HG02571 (cell line): Measurements from ENCODE around the gene PLK3.
"Not testable (repeated sequence)": the region's sequence is repeated elsewhere in the genome, so short reads cannot be mapped to it uniquely, and the experiment has no call there.

ENCODE experiments used
- ATAC-seq: cut with Tn5 transposase; IDR thresholded peaks from one replicate; pipeline ENCODE4 v1.9.1; 2021; ENCODE audit warnings: mild to moderate bottlenecking, moderate library complexity; ENCODE audit not compliant: unreplicated experiment

PLK3 gene

DNA sequence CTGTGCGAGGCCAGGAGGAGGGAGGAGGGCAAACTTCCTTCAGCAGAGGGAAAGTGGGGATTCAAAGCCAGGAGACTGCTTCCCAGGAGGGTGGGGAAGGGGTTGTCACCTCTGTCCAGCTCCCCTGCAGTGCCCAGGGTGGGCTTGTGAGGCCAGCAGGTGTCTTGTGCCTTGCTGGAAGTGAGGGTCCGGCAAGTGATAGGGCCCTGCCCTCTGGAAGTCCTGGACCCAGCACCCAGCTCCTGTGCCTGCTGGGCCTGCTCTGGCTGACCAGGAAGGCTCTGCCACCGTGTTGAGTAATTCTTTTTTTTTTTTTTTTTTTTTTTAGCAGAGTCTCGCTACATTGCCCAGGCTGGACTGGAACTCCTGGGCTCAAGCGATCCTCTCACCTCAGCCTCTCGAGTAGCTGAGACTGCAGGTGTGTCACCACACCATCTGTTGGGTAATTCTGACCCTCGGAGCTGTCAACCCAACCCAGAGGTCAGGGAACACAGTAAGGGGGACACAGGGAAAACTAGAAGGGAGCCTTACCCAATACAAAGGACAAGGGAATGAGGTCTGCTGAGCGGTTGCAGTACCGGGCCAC, 13.2 kb upstream of the PLK3 start:
- ATAC-seq, result no peak

DNA sequence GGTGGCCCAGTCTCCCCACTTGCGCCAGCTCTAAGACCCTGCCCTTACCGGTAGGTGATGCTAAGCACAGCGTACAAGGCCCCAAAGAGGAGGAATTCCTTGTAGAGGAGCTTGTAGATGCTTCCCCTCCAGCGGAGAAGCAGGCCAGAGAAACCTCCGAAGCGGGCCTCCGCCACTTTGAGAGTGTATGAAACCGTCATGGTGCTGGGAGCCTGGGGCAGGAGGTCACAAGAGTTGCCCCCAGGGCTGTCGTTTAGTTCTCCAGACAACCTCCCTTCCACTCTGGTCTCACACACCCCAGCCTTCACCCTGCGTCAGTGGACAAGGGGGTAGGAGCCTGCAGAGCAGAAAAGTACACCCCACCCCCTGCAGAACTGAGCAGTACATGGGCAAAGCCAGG, 12.7 kb upstream of the PLK3 start:
- ATAC-seq, result no peak

DNA sequence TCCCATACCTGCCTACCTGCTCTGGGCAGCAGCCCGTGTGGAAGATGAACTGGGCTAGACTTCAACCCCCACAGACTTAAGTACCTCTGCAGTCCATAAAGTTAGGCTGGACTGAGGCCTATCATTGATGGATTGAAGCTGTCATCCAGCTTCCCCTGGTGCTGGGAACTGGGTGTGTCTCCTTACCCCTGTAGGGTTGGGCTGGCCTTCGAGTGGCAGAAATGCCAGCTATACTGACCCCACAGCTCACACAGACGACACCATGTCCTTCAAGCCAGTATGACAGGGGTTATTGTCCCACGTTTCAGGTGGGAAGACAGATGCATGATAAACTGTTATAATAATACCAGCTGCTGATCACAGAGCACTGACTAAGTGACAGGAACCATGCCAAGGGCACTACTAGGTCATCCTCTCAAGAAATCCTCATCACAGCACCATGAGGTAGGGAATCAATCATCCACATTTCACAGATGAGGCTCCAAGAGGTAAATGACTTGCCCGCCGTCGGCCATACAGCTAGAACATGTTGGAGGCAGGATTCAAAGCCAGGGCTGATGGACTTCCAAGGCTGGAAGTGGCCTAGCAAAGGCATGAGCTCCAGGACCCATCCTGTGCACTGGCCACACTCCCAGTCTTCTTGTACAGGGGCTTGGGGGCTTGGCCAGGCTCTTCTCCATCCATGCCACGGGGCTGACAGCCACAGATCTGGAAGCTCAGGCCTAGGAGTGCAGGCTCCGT, 11.9 kb upstream of the PLK3 start, which contains the start of gene BEST4:
Gene BEST4 (minus strand): TSS at position 51 of the 741 bp plus-strand sequence. CDS start 465 bp downstream, outside the sequence.
- no peak for ATAC-seq

DNA sequence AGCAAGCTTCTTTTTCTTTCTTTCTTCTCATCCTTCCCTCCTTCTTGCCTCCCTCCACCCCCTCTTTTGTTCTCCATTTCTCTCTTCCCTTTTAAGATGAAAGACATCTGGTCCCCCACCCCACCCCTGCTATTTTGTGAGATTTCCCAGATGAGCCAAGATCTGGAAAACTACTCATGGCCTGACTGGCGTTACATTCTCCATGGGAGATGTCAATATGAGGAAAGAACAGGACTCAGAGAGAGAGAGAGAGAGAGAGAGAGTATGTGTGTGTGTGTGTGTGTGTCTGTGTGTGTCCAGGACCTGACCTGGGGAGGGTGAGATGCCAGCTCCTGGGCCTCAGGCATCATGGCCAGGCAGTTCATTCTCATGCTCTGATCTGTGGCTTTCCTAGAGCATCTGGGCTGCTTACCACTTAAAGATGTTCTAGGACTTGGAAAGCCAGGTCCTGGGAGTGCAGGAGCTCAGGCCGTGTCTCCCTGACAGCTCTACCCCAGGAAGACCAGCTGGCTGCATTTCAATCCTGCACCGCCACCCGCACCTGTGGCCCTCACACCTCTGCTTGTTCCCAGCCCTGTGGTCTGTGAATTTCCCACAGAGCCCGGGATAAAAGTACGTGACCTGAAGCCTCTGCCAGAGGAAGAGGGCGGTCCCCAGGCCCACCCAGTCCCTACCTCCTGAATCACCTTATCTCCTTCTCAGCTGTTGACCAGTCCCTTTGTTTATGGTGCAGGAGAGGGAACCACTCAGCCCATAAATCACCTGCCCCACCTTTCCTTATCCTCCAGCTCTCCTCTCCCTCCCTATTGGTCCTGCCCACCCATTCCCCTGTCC, 9.0 kb upstream of the PLK3 start:
- no peak for ATAC-seq

DNA sequence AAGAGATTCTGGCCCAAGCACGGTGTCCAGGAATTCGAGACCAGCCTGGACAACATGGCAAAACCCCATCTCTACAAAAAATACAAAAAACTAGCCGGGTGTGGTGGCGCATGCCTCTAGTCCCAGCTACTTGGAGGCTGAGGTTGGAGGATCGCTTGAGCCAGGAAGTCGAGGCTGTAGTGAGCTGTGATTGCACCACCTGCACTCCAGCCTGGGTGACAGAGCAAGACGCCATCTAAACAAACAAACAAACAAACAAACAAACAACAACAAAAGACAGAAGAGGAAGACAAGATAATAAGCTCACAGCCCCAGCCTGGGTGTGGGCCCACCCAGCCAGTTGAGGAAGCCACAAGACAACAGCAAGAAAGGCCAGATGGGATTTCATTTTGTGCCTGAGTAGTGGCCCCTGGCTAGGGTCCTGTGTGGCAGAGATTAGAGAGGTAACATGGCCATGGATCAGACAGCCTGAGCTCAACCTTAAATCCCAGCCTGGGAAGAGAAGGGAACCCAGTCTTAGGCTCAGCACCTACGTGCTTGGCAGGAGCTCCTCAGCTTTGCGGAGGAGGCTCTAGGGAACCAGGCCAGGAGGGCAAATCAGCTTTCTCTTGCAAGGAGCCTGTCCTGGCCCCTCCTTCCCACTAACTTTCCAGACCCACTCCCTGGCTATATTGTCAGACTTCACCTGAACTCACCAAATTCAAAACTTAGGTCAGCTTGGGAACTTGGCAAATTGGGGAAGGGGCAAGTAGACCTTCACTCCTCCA, 7.3 kb upstream of the PLK3 start:
- ATAC-seq, result no peak

DNA sequence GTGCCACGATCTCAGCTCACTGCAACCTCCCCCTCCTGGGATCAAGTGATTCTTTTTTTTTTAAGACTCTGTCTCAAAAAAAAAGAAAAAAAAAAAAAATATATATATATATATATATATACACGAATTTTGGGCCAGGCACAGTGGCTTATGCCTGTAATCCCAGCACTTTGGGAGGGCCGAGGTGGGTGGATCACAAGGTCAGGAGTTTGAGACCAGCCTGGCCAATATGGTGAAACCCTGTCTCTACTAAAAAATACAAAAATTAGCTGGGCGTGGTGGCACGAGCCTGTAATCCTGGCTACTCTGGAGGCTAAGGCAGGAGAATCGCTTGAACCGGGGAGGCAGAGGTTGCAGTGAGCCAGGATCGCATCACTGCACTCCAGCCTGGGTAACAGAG, 2.3 kb upstream of the PLK3 start:
- not testable (repeated sequence) for ATAC-seq

DNA sequence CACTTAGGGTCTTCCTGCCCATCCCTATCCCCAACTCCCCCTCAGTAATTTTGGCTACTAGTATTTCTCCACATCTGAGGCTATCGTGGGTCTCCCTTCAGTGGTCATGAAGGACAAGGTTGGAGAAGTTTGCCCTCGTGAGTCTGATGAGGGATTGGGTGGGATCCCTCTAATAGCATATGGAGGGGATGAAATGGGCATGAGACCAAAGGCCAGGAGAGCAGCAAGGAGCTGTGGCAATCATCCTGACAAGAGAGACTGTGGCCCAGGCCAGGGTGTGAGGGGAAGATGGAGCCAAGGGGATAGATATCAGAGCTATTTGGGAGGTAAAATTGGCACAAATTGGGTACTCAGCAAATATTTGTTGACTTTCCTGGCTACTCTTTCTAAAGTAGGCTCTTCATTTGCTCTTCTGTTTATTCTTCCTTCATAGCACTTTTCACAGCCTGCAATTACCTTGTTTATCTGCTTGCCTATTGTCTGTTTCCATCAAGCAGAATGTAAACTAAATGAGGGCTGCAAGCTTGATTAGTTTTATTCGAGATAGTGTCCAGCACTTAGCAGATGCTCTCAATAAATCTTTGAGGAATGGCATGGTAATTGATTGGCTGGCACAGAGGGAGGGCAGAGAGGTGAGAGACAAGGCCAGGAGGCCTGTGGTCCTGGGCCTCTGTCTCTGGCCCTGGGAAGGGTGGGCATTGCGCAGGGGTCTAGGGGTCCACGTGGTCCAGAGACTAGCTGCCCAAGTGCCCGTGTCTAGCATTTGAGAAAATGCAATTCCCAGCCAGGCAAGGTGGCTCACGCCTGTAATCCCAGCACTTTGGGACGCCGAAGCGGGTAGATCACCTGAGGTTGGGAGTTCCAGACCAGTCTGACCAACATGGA, 1.5 kb upstream of the PLK3 start:
- ATAC-seq, result no peak

DNA sequence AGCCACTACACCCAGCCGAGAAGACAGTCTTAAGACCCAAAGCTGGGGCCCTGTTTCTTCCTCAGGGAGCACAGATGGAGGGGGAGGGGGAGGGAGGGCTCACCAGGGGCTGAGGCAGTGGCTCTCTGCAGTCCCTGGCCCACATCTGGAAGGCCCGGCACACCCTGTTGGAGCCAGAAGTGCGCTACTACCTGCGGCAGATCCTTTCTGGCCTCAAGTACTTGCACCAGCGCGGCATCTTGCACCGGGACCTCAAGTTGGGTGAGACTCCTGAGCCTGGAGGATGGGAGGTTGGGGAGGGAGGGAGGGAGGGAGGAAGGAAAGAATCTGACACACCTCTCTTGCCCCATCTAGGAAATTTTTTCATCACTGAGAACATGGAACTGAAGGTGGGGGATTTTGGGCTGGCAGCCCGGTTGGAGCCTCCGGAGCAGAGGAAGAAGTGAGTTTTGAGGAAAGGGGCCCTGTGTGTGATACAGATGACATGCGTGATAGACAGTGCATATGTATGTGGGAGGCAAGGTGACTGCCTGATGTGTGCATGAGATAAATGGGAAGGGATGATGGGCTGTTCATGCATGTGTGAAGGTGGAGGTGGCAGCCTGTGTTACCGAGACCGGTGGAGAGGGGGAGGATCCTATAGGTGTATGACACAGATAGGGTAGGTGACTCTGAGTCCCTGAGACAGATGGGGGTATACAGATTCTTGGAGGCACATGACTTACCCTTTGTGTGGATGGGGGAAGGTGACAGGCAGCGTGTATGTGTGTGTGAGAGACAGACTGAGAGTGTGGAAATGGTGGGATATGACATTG, 1.5 kb downstream of the PLK3 start:
- ATAC-seq, result no peak

DNA sequence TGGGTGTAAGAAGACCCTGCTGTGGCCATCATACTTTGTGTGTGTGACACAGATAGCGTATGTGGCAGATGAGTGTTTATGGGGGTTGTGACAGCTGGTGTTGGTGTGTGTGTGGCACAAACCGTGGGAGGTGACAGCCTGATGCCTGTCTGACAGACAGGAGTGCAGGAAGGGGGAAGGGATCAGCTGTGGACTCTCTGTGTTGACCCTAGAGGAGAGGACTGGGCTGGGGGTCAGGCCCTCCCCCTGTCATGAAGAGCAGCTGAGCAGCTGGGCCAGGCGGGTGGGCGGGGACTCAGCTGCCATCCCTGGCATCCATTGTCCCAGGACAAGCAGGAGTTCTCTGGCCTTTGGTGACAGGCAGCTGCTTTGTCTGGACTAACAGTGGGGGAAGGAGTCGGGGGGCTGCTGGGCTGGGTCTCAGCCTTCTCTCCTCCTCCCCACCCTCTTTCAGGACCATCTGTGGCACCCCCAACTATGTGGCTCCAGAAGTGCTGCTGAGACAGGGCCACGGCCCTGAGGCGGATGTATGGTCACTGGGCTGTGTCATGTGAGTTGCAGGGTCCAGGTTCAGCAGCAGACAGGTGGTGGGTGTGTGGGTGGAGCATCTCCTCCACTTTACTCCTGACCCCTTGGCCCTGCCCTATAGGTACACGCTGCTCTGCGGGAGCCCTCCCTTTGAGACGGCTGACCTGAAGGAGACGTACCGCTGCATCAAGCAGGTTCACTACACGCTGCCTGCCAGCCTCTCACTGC, 2.3 kb downstream of the PLK3 start:
- ATAC-seq, result no peak

DNA sequence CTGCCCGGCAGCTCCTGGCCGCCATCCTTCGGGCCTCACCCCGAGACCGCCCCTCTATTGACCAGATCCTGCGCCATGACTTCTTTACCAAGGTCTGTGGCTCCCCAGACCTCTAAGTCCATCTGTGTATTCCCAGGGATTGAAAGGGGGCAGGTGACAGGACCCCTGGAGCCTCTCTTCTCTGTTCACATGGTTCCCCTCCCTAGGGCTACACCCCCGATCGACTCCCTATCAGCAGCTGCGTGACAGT, 2.8 kb downstream of the PLK3 start:
- no peak for ATAC-seq

DNA sequence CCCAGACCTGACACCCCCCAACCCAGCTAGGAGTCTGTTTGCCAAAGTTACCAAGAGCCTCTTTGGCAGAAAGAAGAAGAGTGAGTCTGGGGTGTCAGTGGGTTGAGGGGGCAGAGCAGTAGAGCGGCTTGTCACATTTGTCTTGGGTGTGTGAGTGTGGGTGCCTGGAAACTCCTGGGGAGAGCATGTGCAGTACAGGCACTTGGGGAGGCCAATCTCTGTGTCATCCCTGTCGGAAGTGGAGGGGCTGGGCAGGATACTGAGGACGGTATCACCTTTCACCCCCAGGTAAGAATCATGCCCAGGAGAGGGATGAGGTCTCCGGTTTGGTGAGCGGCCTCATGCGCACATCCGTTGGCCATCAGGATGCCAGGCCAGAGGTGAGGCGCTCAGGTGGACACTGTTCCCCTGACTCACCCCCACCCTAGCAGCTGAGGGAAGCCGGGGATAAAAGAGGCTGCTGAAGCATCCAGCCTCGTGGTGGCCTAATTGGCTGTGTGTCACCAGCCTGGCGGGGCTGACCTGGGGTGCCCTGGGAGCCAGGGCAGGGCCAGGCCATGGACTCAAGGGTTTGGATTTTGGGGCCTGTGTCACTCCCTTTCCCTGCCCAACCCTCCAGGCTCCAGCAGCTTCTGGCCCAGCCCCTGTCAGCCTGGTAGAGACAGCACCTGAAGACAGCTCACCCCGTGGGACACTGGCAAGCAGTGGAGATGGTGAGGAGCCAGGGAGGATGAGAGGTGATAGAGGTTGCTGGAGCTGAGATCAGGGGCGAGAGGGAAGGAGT, 3.3 kb downstream of the PLK3 start:
- ATAC-seq, result no peak

DNA sequence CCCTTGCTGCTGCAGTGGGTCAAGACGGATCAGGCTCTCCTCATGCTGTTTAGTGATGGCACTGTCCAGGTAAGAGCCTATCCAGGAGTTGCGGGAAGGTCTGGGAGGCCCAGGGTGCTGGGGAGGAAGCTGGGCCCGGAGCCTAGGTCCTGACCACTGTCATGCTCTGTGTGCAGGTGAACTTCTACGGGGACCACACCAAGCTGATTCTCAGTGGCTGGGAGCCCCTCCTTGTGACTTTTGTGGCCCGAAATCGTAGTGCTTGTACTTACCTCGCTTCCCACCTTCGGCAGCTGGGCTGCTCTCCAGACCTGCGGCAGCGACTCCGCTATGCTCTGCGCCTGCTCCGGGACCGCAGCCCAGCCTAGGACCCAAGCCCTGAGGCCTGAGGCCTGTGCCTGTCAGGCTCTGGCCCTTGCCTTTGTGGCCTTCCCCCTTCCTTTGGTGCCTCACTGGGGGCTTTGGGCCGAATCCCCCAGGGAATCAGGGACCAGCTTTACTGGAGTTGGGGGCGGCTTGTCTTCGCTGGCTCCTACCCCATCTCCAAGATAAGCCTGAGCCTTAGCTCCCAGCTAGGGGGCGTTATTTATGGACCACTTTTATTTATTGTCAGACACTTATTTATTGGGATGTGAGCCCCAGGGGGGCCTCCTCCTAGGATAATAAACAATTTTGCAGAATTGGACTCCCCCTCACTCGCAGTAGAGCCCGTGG, 5.3 kb downstream of the PLK3 start:
- no peak for ATAC-seq

DNA sequence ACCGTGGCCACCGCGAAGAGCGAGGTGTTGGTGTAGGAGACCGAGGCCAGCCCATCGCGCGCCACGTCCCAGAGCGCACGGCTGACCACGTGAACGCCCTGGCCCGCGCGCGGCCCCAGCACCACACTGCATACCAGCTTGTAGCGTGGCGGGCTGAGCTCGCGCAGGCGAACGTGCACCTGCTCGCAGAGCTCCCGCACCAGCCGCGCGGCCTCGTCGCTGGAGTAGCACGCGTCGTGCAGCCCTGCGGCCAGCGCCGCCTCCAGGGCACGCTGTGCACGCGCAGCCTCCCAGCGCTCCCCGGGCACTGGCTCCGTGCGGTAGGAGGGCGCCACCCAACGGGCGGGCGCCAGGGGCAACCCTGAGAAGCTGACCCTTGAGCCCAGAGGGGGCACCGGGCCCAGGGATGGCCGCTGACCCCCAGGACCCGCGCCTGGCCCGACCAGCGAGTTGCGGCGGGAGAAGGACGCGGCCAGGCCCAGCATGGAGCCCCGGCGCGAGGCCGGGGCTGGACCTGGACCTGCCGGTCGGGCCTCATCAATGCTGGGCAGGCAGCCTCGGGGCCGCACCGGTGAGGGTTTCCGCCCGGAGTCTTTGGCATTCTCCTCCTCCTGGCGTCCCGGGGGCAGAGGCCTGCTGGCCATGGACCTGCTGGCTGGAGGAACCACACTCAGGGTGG, 6.0 kb downstream of the PLK3 start:
- ATAC-seq, result no peak

DNA sequence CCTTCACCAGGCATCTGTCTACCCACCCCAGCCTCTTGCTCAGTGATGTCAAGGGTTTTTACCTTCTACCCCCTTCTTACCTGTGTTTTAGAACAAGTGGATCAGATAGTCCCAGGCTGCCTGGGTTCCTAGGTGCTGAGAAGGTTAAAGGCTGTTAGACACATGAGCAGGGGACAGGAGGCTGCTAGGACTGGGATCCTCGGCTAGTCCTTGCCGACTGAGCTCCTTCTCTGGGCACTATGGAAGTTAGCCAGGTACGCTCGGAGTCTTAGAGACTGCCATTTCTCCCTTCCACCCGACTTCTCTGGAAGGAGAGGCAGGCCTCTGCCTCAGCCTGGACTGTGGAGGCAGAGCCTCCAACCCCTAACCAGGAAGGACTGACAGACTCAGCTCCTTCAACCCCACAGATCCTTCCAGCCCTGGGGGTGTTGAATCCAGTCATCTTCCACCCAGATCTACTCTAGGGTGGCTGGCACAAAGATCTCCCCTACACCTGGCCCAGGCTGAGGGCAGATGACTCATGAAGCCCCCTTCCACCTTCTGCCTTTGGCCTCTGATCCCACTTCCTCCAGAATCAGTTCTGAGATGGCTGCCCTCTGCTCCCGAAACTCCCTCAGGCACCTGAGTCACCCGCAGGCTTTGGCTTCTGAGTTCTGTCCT, 6.7 kb downstream of the PLK3 start, which contains the start of gene DYNLT4:
Gene DYNLT4 (minus strand): TSS at position 648 of the 660 bp plus-strand sequence. CDS start 683 bp downstream, outside the sequence.
- no peak for ATAC-seq

DNA sequence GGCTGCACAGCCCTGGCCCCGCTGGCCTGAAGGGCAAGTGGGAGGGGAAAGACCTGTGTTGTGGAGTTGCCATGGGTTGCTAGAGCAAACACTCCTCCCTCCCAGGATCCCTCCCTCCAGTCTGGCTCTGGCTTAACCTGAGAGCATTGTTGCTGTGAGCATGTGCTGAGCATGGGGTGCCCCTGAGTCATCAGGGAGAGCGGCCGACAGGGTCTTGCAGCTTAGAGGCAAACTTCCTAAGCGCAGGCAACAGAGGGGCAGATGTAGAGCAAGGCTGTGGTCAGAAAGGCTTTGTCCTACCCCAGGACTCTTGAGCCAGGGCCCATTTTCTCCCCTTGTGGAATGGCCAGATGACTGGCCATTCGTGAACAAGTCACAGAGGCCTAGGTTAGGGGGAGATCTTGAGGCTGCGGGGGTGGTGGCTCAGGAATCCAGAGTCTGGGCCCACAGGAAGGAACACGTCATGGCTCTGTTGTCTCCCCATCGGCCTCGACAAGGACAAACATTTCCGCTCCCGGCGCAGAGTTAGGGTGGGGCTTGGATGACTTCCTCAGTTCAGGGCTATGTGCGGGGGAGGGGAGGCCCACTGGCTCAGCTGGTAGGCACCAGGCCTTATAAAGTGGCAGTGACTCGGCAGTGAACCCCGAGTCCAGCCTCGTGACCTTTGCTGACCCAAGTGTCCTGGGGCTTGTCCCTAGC, 7.3 kb downstream of the PLK3 start:
- ATAC-seq, result peak; percentile 24
